HepG2 (cell line): ENCODE data around the gene SLC38A3. TPM values are rescaled to one million over a fixed set of nuclear protein-coding genes. Genes with fewer than 3 reads are reported as not detected.
A peak's percentile ranks its signal among the peaks of the same experiment; 100 is the strongest.

Experiments used
- FOSL2 ChIP-seq: sonication (generic); formaldehyde crosslinking; IDR thresholded peaks from 2 replicates; pipeline ENCODE4 v1.4.0; 2020; ENCODE audit warnings: missing genetic modification reagents
- FOXA1 ChIP-seq, 2 experiments: fragments of 450-650 bp in 1 of 2; sonication (generic) in 1 of 2; formaldehyde crosslinking in 1 of 2; IDR thresholded peaks; 2 replicates each; pipeline versions ENCODE4 v1.4.0 to v1.6.1; 2016 to 2020; ENCODE audit warnings: missing genetic modification reagents in 1 of 2
- FUBP1 ChIP-seq: sonication (generic); formaldehyde crosslinking; IDR thresholded peaks from 2 replicates; pipeline ENCODE4 v1.5.1; 2020; ENCODE audit warnings: missing genetic modification reagents, mild to moderate bottlenecking, borderline replicate concordance
- HMGA1 ChIP-seq: sonication (generic); formaldehyde crosslinking; conservative IDR thresholded peaks from 2 replicates; pipeline ENCODE4 v1.4.0; 2020; ENCODE audit warnings: missing genetic modification reagents
- HNF4G ChIP-seq, 2 experiments: sonication (generic) in 1 of 2; formaldehyde crosslinking in 1 of 2; IDR thresholded peaks; 2 replicates each; pipeline versions ENCODE4 v1.4.0 to v1.6.1; 2011 to 2020; ENCODE audit warnings: borderline replicate concordance in 2 of 2, low read depth in 2 of 2, mild to moderate bottlenecking in 2 of 2, low read length in 1 of 2, missing genetic modification reagents in 1 of 2, moderate library complexity in 1 of 2
- KLF11 ChIP-seq: IDR thresholded peaks from 2 replicates; pipeline ENCODE4 v1.6.1; 2016; ENCODE audit warnings: missing compliant biosample characterization
- PRDM10 ChIP-seq: sonication (generic); formaldehyde crosslinking; IDR thresholded peaks from 2 replicates; pipeline ENCODE4 v1.4.0; 2020; ENCODE audit warnings: low read depth, missing genetic modification reagents
- RBAK ChIP-seq: sonication (generic); formaldehyde crosslinking; IDR thresholded peaks from 2 replicates; pipeline ENCODE4 v1.5.1; 2020; ENCODE audit warnings: mild to moderate bottlenecking, missing genetic modification reagents
- ZBTB21 ChIP-seq: sonication (generic); formaldehyde crosslinking; IDR thresholded peaks from 2 replicates; pipeline ENCODE4 v1.4.0; 2020; ENCODE audit warnings: missing genetic modification reagents
- ZFP37 ChIP-seq: sonication (generic); formaldehyde crosslinking; IDR thresholded peaks from 2 replicates; pipeline ENCODE4 v1.4.0; 2020; ENCODE audit warnings: missing genetic modification reagents, borderline replicate concordance
- ZNF234 ChIP-seq: sonication (generic); formaldehyde crosslinking; conservative IDR thresholded peaks from 2 replicates; pipeline ENCODE4 v1.5.1; 2020; ENCODE audit warnings: mild to moderate bottlenecking, missing genetic modification reagents
- ZNF251 ChIP-seq: sonication (generic); formaldehyde crosslinking; IDR thresholded peaks from 2 replicates; pipeline ENCODE4 v1.9.0; 2021; ENCODE audit warnings: mild to moderate bottlenecking, missing genetic modification reagents
- ZNF343 ChIP-seq: sonication (generic); formaldehyde crosslinking; IDR thresholded peaks from 2 replicates; pipeline ENCODE4 v1.4.0; 2020; ENCODE audit warnings: mild to moderate bottlenecking, missing genetic modification reagents
- ZNF543 ChIP-seq: sonication (generic); formaldehyde crosslinking; IDR thresholded peaks from 2 replicates; pipeline ENCODE4 v1.4.0; 2020; ENCODE audit warnings: mild to moderate bottlenecking, missing genetic modification reagents
- ZNF629 ChIP-seq: sonication (generic); formaldehyde crosslinking; conservative IDR thresholded peaks from 2 replicates; pipeline ENCODE4 v1.5.0; 2020; ENCODE audit warnings: missing genetic modification reagents
- ZNF75D ChIP-seq: sonication (generic); formaldehyde crosslinking; IDR thresholded peaks from 2 replicates; pipeline ENCODE4 v1.8.1; 2023; ENCODE audit warnings: missing genetic modification reagents, mild to moderate bottlenecking, borderline replicate concordance
- ZZZ3 ChIP-seq: sonication (generic); formaldehyde crosslinking; IDR thresholded peaks from 2 replicates; pipeline ENCODE4 v1.4.0; 2020; ENCODE audit warnings: missing genetic modification reagents, mild to moderate bottlenecking, borderline replicate concordance
- polyA plus RNA-seq, 8 experiments: library from polyadenylated mRNA; depleted of rRNA in 3 of 8; stranded (reverse) in 7 of 8; unstranded in 1 of 8; fragments of >200 nt; fragmentation: Illumina TruSeq in 4 of 8; extraction: Trizol in 4 of 8; gene quantifications; 2 replicates each; pipeline versions ENCODE4 v1.2.1 to v1.2.3, GENCODE V29; 2011 to 2016; ENCODE audit warnings: low read depth in 4 of 8, missing spikeins in 1 of 8, mixed read lengths in 1 of 8; ENCODE audit not compliant: insufficient read depth in 1 of 8
- total RNA-seq, 5 experiments: library from RNA; depleted of rRNA; stranded (reverse); fragments of >200 nt; fragmentation: Illumina TruSeq; extraction: Trizol; gene quantifications; 2 replicates each; pipeline ENCODE4 v1.2.3, GENCODE V29; 2016; ENCODE audit warnings: low read depth in 1 of 5
- TF ChIP-seq, protein P1 (sequence below): IDR thresholded peaks from 2 replicates; pipeline ENCODE4 v1.6.1; 2016; ENCODE audit warnings: missing compliant biosample characterization, missing genetic modification reagents, borderline replicate concordance
- TF ChIP-seq, protein P2 (sequence below): sonication (generic); formaldehyde crosslinking; conservative IDR thresholded peaks from 2 replicates; pipeline ENCODE4 v1.8.0; 2022; ENCODE audit warnings: mild to moderate bottlenecking, moderate library complexity, missing genetic modification reagents

SLC38A3 gene
- total and polyA plus RNA-seq, 2 of the 13 experiments (the other 11 are each of a cell fraction or from before 2014, with no cell fraction given) = 29.8 to 164 TPM

GRCh38 chr3:50194128-50194902 lies 10.8 kb upstream of the SLC38A3 start (continued):
- no peak for TF ChIP-seq HNF4G (IDR thresholded peaks at IDR 0.05; ENCODE audit: borderline replicate concordance, low read depth, low read length)
- 0 out of 2 replicates have a peak, but pooled peaks have one; percentile 53 for TF ChIP-seq HNF4G (CRISPR knock-in tag; IDR thresholded peaks at IDR 0.05; ENCODE audit: borderline replicate concordance, low read depth)
- TF ChIP-seq HMGA1 (CRISPR knock-in tag) = no peak
- TF ChIP-seq ZNF629 (CRISPR knock-in tag) = no peak
- TF ChIP-seq ZNF343 = peak; percentile 62; the same call in 1 of the 2 replicates
- 0 out of 2 replicates have a peak, but pooled peaks have one; percentile 25 for TF ChIP-seq ZFP37 (CRISPR knock-in tag)
- peak; percentile 33; the same call in 1 of the 2 replicates for TF ChIP-seq FOSL2 (CRISPR knock-in tag)
- TF ChIP-seq PRDM10 = 0 out of 2 replicates have a peak, but pooled peaks have one; percentile 30
- no peak for TF ChIP-seq RBAK (CRISPR knock-in tag)
- no peak for TF ChIP-seq FUBP1 (CRISPR knock-in tag)
- TF ChIP-seq, protein P1, sequence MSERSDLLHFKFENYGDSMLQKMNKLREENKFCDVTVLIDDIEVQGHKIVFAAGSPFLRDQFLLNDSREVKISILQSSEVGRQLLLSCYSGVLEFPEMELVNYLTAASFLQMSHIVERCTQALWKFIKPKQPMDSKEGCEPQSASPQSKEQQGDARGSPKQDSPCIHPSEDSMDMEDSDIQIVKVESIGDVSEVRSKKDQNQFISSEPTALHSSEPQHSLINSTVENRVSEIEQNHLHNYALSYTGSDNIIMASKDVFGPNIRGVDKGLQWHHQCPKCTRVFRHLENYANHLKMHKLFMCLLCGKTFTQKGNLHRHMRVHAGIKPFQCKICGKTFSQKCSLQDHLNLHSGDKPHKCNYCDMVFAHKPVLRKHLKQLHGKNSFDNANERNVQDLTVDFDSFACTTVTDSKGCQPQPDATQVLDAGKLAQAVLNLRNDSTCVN = peak; percentile 56; the same call in 1 of the 2 replicates
- no peak for TF ChIP-seq FOXA1 (IDR thresholded peaks at IDR 0.05)
- TF ChIP-seq FOXA1 (CRISPR knock-in tag; IDR thresholded peaks at IDR 0.05) = peak; percentile 14; the same call in 1 of the 2 replicates
- no peak for TF ChIP-seq ZNF75D (CRISPR knock-in tag)
- TF ChIP-seq, protein P2, sequence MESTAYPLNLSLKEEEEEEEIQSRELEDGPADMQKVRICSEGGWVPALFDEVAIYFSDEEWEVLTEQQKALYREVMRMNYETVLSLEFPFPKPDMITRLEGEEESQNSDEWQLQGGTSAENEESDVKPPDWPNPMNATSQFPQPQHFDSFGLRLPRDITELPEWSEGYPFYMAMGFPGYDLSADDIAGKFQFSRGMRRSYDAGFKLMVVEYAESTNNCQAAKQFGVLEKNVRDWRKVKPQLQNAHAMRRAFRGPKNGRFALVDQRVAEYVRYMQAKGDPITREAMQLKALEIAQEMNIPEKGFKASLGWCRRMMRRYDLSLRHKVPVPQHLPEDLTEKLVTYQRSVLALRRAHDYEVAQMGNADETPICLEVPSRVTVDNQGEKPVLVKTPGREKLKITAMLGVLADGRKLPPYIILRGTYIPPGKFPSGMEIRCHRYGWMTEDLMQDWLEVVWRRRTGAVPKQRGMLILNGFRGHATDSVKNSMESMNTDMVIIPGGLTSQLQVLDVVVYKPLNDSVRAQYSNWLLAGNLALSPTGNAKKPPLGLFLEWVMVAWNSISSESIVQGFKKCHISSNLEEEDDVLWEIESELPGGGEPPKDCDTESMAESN (CRISPR knock-in tag) = 0 out of 2 replicates have a peak, but pooled peaks have one; percentile 46
- peak; percentile 77 for TF ChIP-seq ZBTB21
- 0 out of 2 replicates have a peak, but pooled peaks have one; percentile 18 for TF ChIP-seq ZNF234
- peak; percentile 58; the same call in 1 of the 2 replicates for TF ChIP-seq ZNF543 (CRISPR knock-in tag)
- TF ChIP-seq ZNF251 = 0 out of 2 replicates have a peak, but pooled peaks have one; percentile 51
- TF ChIP-seq ZZZ3 (CRISPR knock-in tag) = 0 out of 2 replicates have a peak, but pooled peaks have one; percentile 79
- TF ChIP-seq KLF11 (CRISPR knock-in tag) = no peak
